Mesothelial cell of epicardium (in vitro differentiated cells): ENCODE results near the gene SYNDIG1. TPM values are rescaled to one million over a fixed set of nuclear protein-coding genes. Genes with fewer than 3 reads are reported as not detected.

Experiments
- DNase-seq, 2 experiments: peaks; one replicate each; pipeline ENCODE4 v3.0.0; 2021; ENCODE audit warnings: low spot score in 2 of 2; ENCODE audit not compliant: unreplicated experiment in 2 of 2
- H3K27ac Mint-ChIP-seq: 2 replicates; pipeline ENCODE4 v1.8.0; 2021; ENCODE audit warnings: mixed read lengths
- H3K27me3 Mint-ChIP-seq: 2 replicates; pipeline ENCODE4 v1.8.0; 2021; ENCODE audit warnings: low read depth, mixed read lengths
- H3K36me3 Mint-ChIP-seq: 2 replicates; pipeline ENCODE4 v1.8.0; 2021; ENCODE audit warnings: mixed read lengths
- H3K4me1 Mint-ChIP-seq: 2 replicates; pipeline ENCODE4 v1.8.0; 2021; ENCODE audit warnings: mixed read lengths
- H3K4me3 Mint-ChIP-seq: 2 replicates; pipeline ENCODE4 v1.8.0; 2021; ENCODE audit warnings: mild to moderate bottlenecking, moderate library complexity, mixed read lengths
- H3K9me3 Mint-ChIP-seq: 2 replicates; pipeline ENCODE4 v1.8.0; 2021; ENCODE audit warnings: mixed read lengths
- CTCF ChIP-seq: fragments of 200-600 bp; sonication (generic); IDR thresholded peaks from one replicate; pipeline ENCODE4 v1.5.0; 2021; ENCODE audit warnings: antibody characterized with exemption; ENCODE audit not compliant: unreplicated experiment
- total RNA-seq: library from RNA; stranded (reverse); gene quantifications from 3 replicates; pipeline ENCODE4 v1.2.1, GENCODE V29; 2021

Gene SYNDIG1
- total RNA-seq, 1 donor from 2014 or later = 0.80 TPM

GRCh38 chr20:24609757-24610156 is 140.3 kb downstream of the SYNDIG1 start:
- H3K9me3 Mint-ChIP-seq = no peaks in the 10 kb centered on the region
- no peak overlapping the region for H3K4me3 Mint-ChIP-seq
- no peaks in the 10 kb centered on the region for H3K36me3 Mint-ChIP-seq
- no peak for TF ChIP-seq CTCF
- peaks cover 2% of the 10 kb centered on the region for H3K27me3 Mint-ChIP-seq
- H3K27ac Mint-ChIP-seq = no peak overlapping the region
- no peaks in the 10 kb centered on the region for H3K4me1 Mint-ChIP-seq
- DNase-seq = no peak

DNA sequence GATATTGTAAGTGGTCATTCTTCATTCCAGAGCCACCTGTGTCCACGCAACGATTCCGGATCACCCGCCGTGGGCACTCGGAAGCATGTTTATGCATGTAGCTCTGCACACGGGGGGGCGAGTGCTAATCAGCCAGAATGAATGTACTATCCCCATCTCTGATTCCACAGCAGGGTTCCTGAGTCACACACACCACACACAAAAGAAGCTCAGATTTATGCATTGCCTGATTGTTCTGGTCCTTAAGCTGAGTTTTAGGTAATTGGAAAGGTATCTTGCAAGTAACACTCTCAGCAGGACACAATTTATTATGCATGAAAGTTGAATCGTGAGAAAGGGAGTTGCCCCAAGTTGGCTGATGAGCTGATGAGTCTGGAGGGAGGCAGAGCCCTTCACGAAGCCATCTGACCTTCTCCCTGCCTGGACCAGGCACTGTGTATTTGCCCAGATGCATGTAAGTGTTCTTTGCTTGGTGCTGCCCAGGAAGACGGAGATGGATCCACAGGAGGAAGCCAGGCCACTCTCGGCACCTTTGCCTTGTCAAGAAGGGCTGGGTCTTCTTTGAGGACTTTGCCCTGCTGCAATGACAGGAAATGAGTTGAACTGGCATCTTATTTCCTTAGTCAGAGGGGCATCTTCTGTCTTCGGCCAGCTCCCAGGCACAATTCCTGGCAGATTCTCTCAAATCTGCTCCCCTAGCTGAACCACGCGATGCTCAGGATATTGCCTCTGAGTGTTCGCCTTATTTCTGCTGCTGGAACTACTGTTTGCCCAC is 141.1 kb downstream of the SYNDIG1 start:
- Mint-ChIP-seq H3K27me3 (peaks cover 1% of the 10 kb centered on the region), H3K4me3 (no peak overlapping the region), H3K4me1 (no peaks in the 10 kb centered on the region), H3K9me3 (no peaks in the 10 kb centered on the region), H3K27ac (no peak overlapping the region), H3K36me3 (no peaks in the 10 kb centered on the region)
- TF ChIP-seq CTCF = no peak
- no peak for DNase-seq

GRCh38 chr20:24611360-24612140 is 142.1 kb downstream of the SYNDIG1 start:
- DNase-seq = no peak
- no peaks in the 10 kb centered on the region for H3K4me1 Mint-ChIP-seq
- H3K4me3 Mint-ChIP-seq = no peak overlapping the region
- H3K27ac Mint-ChIP-seq = no peak overlapping the region
- no peaks in the 10 kb centered on the region for H3K36me3 Mint-ChIP-seq
- H3K9me3 Mint-ChIP-seq = no peaks in the 10 kb centered on the region
- TF ChIP-seq CTCF = no peak
- no peaks in the 10 kb centered on the region for H3K27me3 Mint-ChIP-seq

DNA sequence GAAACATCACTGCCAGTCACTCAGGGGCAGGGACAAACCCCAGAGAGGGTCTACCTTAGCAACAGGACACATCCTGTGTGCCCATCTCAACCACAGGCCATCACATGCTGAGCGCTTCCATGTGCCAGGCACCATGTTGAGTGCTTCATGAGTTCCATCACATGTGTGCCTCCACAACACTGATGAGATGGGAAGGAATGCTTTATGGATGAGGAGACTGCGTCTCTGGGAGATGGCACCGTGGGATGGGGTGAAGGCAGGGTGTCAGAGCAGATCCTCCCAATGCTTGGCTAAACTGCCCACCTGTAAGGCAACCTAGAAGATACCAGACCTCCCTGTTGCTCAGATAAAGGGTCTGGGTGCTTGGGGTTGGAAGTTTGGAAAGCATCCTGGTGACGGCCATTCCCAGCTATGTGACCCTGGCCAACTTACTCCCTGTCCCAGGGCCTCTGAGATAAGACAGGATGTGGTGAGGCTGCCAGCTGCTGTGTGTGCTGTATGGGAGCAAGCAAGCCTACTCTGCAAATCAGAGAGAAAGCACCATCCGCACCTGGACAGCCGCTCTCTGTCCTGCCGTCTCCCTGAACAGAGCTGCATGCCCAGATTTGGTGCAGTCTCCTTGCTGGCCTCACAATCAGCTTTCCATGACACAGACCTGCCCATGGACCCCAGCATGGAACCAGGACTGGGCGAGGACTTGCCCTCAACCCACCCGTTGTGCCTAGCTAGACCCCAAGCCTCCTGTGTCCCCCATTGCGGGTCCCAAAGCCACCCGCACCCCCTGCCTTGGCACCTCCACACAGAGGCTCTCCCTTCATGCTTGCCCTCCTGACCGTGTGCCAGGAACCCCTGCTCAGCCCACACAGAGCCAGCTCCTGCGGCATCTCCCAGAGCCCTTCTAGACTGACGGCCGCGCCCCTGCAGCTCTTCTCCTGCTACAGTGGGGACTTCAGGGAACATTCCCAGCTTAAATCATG is 143.7 kb downstream of the SYNDIG1 start:
- no peak for TF ChIP-seq CTCF
- Mint-ChIP-seq H3K4me3 (no peak overlapping the region), H3K4me1 (no peaks in the 10 kb centered on the region), H3K27ac (no peak overlapping the region), H3K27me3 (peaks cover 1% of the 10 kb centered on the region), H3K36me3 (no peaks in the 10 kb centered on the region), H3K9me3 (no peaks in the 10 kb centered on the region)
- DNase-seq = no peak

DNA sequence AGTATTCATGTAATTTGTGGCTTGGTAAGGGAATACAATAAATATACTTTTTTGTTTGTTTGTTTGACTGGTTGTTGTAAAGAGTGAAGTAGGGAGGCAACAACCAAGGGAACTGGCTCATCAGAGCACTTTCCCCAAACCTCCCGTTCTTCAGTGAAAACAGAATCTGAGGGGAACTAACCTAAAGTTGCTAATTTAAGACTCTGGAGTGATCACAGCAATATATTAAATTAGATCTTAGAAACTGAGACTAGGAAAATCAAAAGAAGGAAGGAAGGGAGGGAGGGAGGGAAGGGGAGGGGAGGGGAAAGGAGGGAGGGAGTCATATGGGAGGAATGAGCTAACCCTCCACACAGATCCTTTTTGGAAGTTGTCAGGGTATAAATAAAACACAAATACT is 144.9 kb downstream of the SYNDIG1 start:
- Mint-ChIP-seq H3K36me3 (no peaks in the 10 kb centered on the region), H3K4me3 (no peak overlapping the region), H3K27ac (no peak overlapping the region), H3K9me3 (no peaks in the 10 kb centered on the region), H3K27me3 (peaks cover 1% of the 10 kb centered on the region), H3K4me1 (no peaks in the 10 kb centered on the region)
- no peak for TF ChIP-seq CTCF
- no peak for DNase-seq
